ENCODE results near the gene PDGFA.

DNA sequence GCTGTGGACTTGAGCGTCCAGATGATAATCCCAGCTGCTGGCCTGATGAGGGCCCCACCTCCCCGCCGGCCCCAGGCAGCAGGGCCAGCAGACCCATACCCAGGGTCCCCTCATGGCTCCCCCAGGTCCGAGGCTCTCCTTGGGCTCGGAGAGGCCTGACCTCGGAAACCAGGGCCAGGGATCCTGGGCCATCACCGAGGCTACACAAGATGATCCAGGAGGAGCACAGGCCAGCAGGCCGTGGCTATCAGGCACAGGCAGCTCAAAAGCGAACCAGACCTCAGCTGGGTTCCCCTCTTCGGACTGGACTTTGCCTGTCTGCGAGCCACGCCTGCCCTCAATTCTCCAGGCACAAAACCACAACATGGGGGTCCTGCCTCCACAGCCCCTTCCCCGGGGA is 17.4 kb downstream of the PDGFA start:
- TF ChIP-seq, protein P1, sequence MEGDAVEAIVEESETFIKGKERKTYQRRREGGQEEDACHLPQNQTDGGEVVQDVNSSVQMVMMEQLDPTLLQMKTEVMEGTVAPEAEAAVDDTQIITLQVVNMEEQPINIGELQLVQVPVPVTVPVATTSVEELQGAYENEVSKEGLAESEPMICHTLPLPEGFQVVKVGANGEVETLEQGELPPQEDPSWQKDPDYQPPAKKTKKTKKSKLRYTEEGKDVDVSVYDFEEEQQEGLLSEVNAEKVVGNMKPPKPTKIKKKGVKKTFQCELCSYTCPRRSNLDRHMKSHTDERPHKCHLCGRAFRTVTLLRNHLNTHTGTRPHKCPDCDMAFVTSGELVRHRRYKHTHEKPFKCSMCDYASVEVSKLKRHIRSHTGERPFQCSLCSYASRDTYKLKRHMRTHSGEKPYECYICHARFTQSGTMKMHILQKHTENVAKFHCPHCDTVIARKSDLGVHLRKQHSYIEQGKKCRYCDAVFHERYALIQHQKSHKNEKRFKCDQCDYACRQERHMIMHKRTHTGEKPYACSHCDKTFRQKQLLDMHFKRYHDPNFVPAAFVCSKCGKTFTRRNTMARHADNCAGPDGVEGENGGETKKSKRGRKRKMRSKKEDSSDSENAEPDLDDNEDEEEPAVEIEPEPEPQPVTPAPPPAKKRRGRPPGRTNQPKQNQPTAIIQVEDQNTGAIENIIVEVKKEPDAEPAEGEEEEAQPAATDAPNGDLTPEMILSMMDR (IDR thresholded peaks at IDR 0.05 in 4 of 5, conservative IDR thresholded peaks at IDR 0.05 in 1 of 5) = no peak
- no peak for TF ChIP-seq POLR2A (IDR thresholded peaks at IDR 0.05)
